Measurements from ENCODE around the gene SLC4A3. TPM values are rescaled to one million over a fixed set of nuclear protein-coding genes. Genes with fewer than 3 reads are reported as not detected.

SLC4A3 gene
- polyA plus RNA-seq, 1 donor (not counting 4 experiments of a cell fraction or from before 2014, with no cell fraction given) = 6.2 TPM

- no peak for FAIRE-seq
Measured at GRCh38 chr2:219609149-219609750, 18.2 kb upstream of the SLC4A3 start.

GRCh38 chr2:219611306-219611705 is 16.1 kb upstream of the SLC4A3 start:
- H3K4me1 ChIP-seq (ENCODE audit: control insufficient read depth, extremely low read depth, insufficient read depth, low read length) = no peaks in the 10 kb centered on the region
- no peak overlapping the region for H3K27ac ChIP-seq (ENCODE audit: control insufficient read depth, insufficient read depth, low read length)
- H3K4me3 ChIP-seq (ENCODE audit: control insufficient read depth in 2 of 3, extremely low read depth in 1 of 3, insufficient read depth in 2 of 3, low read depth in 1 of 3, low read length in 3 of 3) = no peak overlapping the region
- H3K9me3 ChIP-seq (ENCODE audit: control insufficient read depth, low read depth, low read length) = no peaks in the 10 kb centered on the region
- H3K4me2 ChIP-seq (ENCODE audit: control insufficient read depth, extremely low read depth, insufficient read depth, low read depth, low read length) = no peak overlapping the region
- H4K20me1 ChIP-seq (ENCODE audit: control insufficient read depth, extremely low read depth, insufficient read depth, low read length) = no peaks in the 10 kb centered on the region
- FAIRE-seq (no peak), DNase-seq (ENCODE audit: low read depth, low spot score) (no peak)
- TF ChIP-seq, protein P1, sequence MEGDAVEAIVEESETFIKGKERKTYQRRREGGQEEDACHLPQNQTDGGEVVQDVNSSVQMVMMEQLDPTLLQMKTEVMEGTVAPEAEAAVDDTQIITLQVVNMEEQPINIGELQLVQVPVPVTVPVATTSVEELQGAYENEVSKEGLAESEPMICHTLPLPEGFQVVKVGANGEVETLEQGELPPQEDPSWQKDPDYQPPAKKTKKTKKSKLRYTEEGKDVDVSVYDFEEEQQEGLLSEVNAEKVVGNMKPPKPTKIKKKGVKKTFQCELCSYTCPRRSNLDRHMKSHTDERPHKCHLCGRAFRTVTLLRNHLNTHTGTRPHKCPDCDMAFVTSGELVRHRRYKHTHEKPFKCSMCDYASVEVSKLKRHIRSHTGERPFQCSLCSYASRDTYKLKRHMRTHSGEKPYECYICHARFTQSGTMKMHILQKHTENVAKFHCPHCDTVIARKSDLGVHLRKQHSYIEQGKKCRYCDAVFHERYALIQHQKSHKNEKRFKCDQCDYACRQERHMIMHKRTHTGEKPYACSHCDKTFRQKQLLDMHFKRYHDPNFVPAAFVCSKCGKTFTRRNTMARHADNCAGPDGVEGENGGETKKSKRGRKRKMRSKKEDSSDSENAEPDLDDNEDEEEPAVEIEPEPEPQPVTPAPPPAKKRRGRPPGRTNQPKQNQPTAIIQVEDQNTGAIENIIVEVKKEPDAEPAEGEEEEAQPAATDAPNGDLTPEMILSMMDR (optimal IDR thresholded peaks at IDR 0.05 in 1 of 3, IDR thresholded peaks at IDR 0.05 in 1 of 3, conservative IDR thresholded peaks at IDR 0.05 in 1 of 3; ENCODE audit: extremely low read depth in 1 of 3, insufficient read depth in 2 of 3, low read length in 3 of 3) = no peak
- H3K9ac ChIP-seq (ENCODE audit: control insufficient read depth, extremely low read depth, insufficient read depth, low read length) = no peak overlapping the region
- H3K27me3 ChIP-seq (ENCODE audit: control insufficient read depth, extremely low read depth, insufficient read depth, low read length) = no peaks in the 10 kb centered on the region
- no peaks in the 10 kb centered on the region for H3K9me1 ChIP-seq (ENCODE audit: control insufficient read depth, extremely low read depth, insufficient read depth, low read length)
- no peak overlapping the region for H2AFZ ChIP-seq (ENCODE audit: control insufficient read depth, low read length)
- H3K79me2 ChIP-seq (ENCODE audit: control insufficient read depth, insufficient read depth, low read length) = no peaks in the 10 kb centered on the region
- peaks cover 20 to 45% of the 10 kb centered on the region in 2 experiments for H3K36me3 ChIP-seq (ENCODE audit: control insufficient read depth in 2 of 2, extremely low read depth in 1 of 2, insufficient read depth in 2 of 2, low read length in 2 of 2)
- dilution Hi-C loops (cut with MboI; ENCODE audit: extremely low pct_ligation_motif_present, low sequenced_read_pairs) = no loop called here

More at GRCh38 chr2:219609149-219609750, 18.2 kb upstream of the SLC4A3 start:
- no peaks in the 10 kb centered on the region for H3K79me2 ChIP-seq (ENCODE audit: control insufficient read depth, insufficient read depth, low read length)
- no peak overlapping the region for H3K4me2 ChIP-seq (ENCODE audit: control insufficient read depth, extremely low read depth, insufficient read depth, low read depth, low read length)
- dilution Hi-C loops (cut with MboI; ENCODE audit: extremely low pct_ligation_motif_present, low sequenced_read_pairs) = no loop called here
- H3K4me3 ChIP-seq (ENCODE audit: control insufficient read depth in 2 of 3, extremely low read depth in 1 of 3, insufficient read depth in 2 of 3, low read depth in 1 of 3, low read length in 3 of 3) = no peak overlapping the region
- no peak for TF ChIP-seq EZH2 (IDR thresholded peaks at IDR 0.05; ENCODE audit: low read length)
- TF ChIP-seq, protein P1 (optimal IDR thresholded peaks at IDR 0.05 in 1 of 3, IDR thresholded peaks at IDR 0.05 in 1 of 3, conservative IDR thresholded peaks at IDR 0.05 in 1 of 3; ENCODE audit: extremely low read depth in 1 of 3, insufficient read depth in 2 of 3, low read length in 3 of 3) = no peak
- H3K9ac ChIP-seq (ENCODE audit: control insufficient read depth, extremely low read depth, insufficient read depth, low read length) = no peak overlapping the region
- H4K20me1 ChIP-seq (ENCODE audit: control insufficient read depth, extremely low read depth, insufficient read depth, low read length) = no peaks in the 10 kb centered on the region
- H3K27me3 ChIP-seq (ENCODE audit: control insufficient read depth, extremely low read depth, insufficient read depth, low read length) = no peaks in the 10 kb centered on the region
- H2AFZ ChIP-seq (ENCODE audit: control insufficient read depth, low read length) = no peak overlapping the region
- no peaks in the 10 kb centered on the region for H3K9me1 ChIP-seq (ENCODE audit: control insufficient read depth, extremely low read depth, insufficient read depth, low read length)
- H3K36me3 ChIP-seq (ENCODE audit: control insufficient read depth in 2 of 2, extremely low read depth in 1 of 2, insufficient read depth in 2 of 2, low read length in 2 of 2) = peaks cover 21 to 40% of the 10 kb centered on the region in 2 experiments
- H3K4me1 ChIP-seq (ENCODE audit: control insufficient read depth, extremely low read depth, insufficient read depth, low read length) = no peaks in the 10 kb centered on the region
- no peak overlapping the region for H3K27ac ChIP-seq (ENCODE audit: control insufficient read depth, insufficient read depth, low read length)
- no peaks in the 10 kb centered on the region for H3K9me3 ChIP-seq (ENCODE audit: control insufficient read depth, low read depth, low read length)
- no peak for DNase-seq (ENCODE audit: low read depth, low spot score)
